Large intestine (tissue), 3 donors: Measurements from ENCODE around the gene CFAP221. TPM values are rescaled to one million over a fixed set of nuclear protein-coding genes. Genes with fewer than 3 reads are reported as not detected.

Source experiments
- DNase-seq, 2 donors: peaks; one replicate each; pipeline versions ENCODE4 v3.0.0 to v3.0.0-alpha.2; 2013
- H3K27ac ChIP-seq: one replicate; pipeline ENCODE4 v1.5.1; 2013; ENCODE audit warnings: low read length
- H3K27me3 ChIP-seq: 2 replicates; pipeline ENCODE4 v1.6.1; 2013; ENCODE audit warnings: low read length; ENCODE audit not compliant: control insufficient read depth, insufficient read depth
- H3K36me3 ChIP-seq: 2 replicates; pipeline ENCODE4 v1.6.1; 2013; ENCODE audit warnings: low read length; ENCODE audit not compliant: control insufficient read depth, insufficient read depth
- H3K4me1 ChIP-seq: one replicate; pipeline ENCODE4 v1.6.1; 2013; ENCODE audit warnings: low read length; ENCODE audit not compliant: control insufficient read depth, insufficient read depth
- H3K4me3 ChIP-seq: one replicate; pipeline ENCODE4 v1.5.1; 2013; ENCODE audit warnings: low read length
- H3K9me3 ChIP-seq: one replicate; pipeline ENCODE4 v1.6.1; 2013; ENCODE audit warnings: mild to moderate bottlenecking, low read depth, low read length, moderate library complexity; ENCODE audit not compliant: control insufficient read depth
- WGBS: methylation state at CpG from one replicate; pipeline ENCODE4 v1.1.5; 2013; ENCODE audit warnings: low lambda C conversion rate; ENCODE audit not compliant: insufficient coverage; 5-methylcytosine and 5-hydroxymethylcytosine counted together
- polyA plus RNA-seq: library from polyadenylated mRNA; unstranded; fragments of 120-200 nt; gene quantifications from one replicate; pipeline ENCODE4 v1.2.1, GENCODE V29; 2013

CFAP221 gene
- polyA plus RNA-seq, 1 donor: 28.5 TPM

GRCh38 chr2:119583291-119583690 lies 39.0 kb downstream of the CFAP221 start:
- H3K36me3 ChIP-seq: no peaks in the 10 kb centered on the region
- peaks cover 6% of the 10 kb centered on the region for H3K4me1 ChIP-seq
- peak in 1 of 2 donors; percentile 41 for DNase-seq
- peaks cover 4% of the 10 kb centered on the region for H3K9me3 ChIP-seq
- H3K27ac ChIP-seq: no peak overlapping the region
- no peak overlapping the region for H3K4me3 ChIP-seq
- no peaks in the 10 kb centered on the region for H3K27me3 ChIP-seq

- Histone ChIP-seq H3K9me3 (peaks cover 4% of the 10 kb centered on the region), H3K4me3 (no peak overlapping the region), H3K4me1 (peaks cover 6% of the 10 kb centered on the region), H3K27ac (no peak overlapping the region), H3K36me3 (no peaks in the 10 kb centered on the region), H3K27me3 (no peaks in the 10 kb centered on the region)
- no peak for DNase-seq
Observed at GRCh38 chr2:119584469-119584868, 40.2 kb downstream of the CFAP221 start.

GRCh38 chr2:119586085-119586484 lies 41.8 kb downstream of the CFAP221 start:
- DNase-seq: peak; percentile 15 to 49
- Histone ChIP-seq H3K27me3 (no peaks in the 10 kb centered on the region), H3K4me3 (no peak overlapping the region), H3K4me1 (peaks cover 7% of the 10 kb centered on the region), H3K27ac (no peak overlapping the region), H3K9me3 (peaks cover 4% of the 10 kb centered on the region), H3K36me3 (no peaks in the 10 kb centered on the region)
- WGBS: 57% methylated on average over 1 of the region's 3 CpGs

GRCh38 chr2:119590873-119591272 lies 46.6 kb downstream of the CFAP221 start:
- WGBS: 20% methylated on average over 1 of the region's 3 CpGs
- Histone ChIP-seq H3K4me1 (peaks cover 16% of the 10 kb centered on the region), H3K4me3 (no peak overlapping the region), H3K27ac (peak overlapping the region; percentile 46), H3K36me3 (no peaks in the 10 kb centered on the region), H3K27me3 (no peaks in the 10 kb centered on the region), H3K9me3 (no peaks in the 10 kb centered on the region)
- DNase-seq: peak; percentile 29 to 64

- DNase-seq: peak; percentile 9 to 46
- Histone ChIP-seq H3K4me3 (no peak overlapping the region), H3K27ac (peak overlapping the region; percentile 13), H3K9me3 (no peaks in the 10 kb centered on the region), H3K27me3 (no peaks in the 10 kb centered on the region), H3K36me3 (no peaks in the 10 kb centered on the region), H3K4me1 (peaks cover 16% of the 10 kb centered on the region)
- no CpG with 5 or more reads among the region's 3 CpGs for WGBS
Observed at GRCh38 chr2:119591523-119591922, 47.3 kb downstream of the CFAP221 start.

- 94% methylated on average over 2 of the region's 5 CpGs for WGBS
- Histone ChIP-seq H3K4me1 (peaks cover 16% of the 10 kb centered on the region), H3K4me3 (no peak overlapping the region), H3K27me3 (no peaks in the 10 kb centered on the region), H3K36me3 (no peaks in the 10 kb centered on the region), H3K9me3 (no peaks in the 10 kb centered on the region), H3K27ac (no peak overlapping the region)
- DNase-seq: peak in 1 of 2 donors; percentile 20
Observed at GRCh38 chr2:119592436-119592835, 48.2 kb downstream of the CFAP221 start.

- Histone ChIP-seq H3K36me3 (no peaks in the 10 kb centered on the region), H3K27ac (no peak overlapping the region), H3K4me1 (peaks cover 3% of the 10 kb centered on the region), H3K27me3 (no peaks in the 10 kb centered on the region), H3K4me3 (no peak overlapping the region), H3K9me3 (no peaks in the 10 kb centered on the region)
- DNase-seq: no peak
- no CpG with 5 or more reads among the region's 6 CpGs for WGBS
Observed at GRCh38 chr2:119596638-119597037, 52.4 kb downstream of the CFAP221 start.

GRCh38 chr2:119598596-119599263 lies 54.5 kb downstream of the CFAP221 start:
- no CpG with 5 or more reads among the region's 5 CpGs for WGBS
- H3K4me1 ChIP-seq: no peaks in the 10 kb centered on the region
- DNase-seq: peak; percentile 20 to 24
- H3K36me3 ChIP-seq: no peaks in the 10 kb centered on the region
- H3K4me3 ChIP-seq: no peak overlapping the region
- no peaks in the 10 kb centered on the region for H3K9me3 ChIP-seq
- no peak overlapping the region for H3K27ac ChIP-seq
- no peaks in the 10 kb centered on the region for H3K27me3 ChIP-seq

- H3K36me3 ChIP-seq: no peaks in the 10 kb centered on the region
- no peaks in the 10 kb centered on the region for H3K9me3 ChIP-seq
- no peak for DNase-seq
- H3K27me3 ChIP-seq: no peaks in the 10 kb centered on the region
- no peaks in the 10 kb centered on the region for H3K4me1 ChIP-seq
- H3K27ac ChIP-seq: no peak overlapping the region
- WGBS: no CpG with 5 or more reads among the region's 2 CpGs
- H3K4me3 ChIP-seq: no peak overlapping the region
Observed at GRCh38 chr2:119599384-119599783, 55.1 kb downstream of the CFAP221 start.

- Histone ChIP-seq H3K27me3 (no peaks in the 10 kb centered on the region), H3K4me3 (no peak overlapping the region), H3K27ac (no peak overlapping the region), H3K4me1 (no peaks in the 10 kb centered on the region), H3K9me3 (no peaks in the 10 kb centered on the region), H3K36me3 (peaks cover 7% of the 10 kb centered on the region)
- 100% methylated on average over 1 of the region's 4 CpGs for WGBS
- no peak for DNase-seq
Observed at GRCh38 chr2:119605096-119605495, 60.8 kb downstream of the CFAP221 start.

- no peaks in the 10 kb centered on the region for H3K4me1 ChIP-seq
- peaks cover 7% of the 10 kb centered on the region for H3K36me3 ChIP-seq
- no peak for DNase-seq
- no CpG with 5 or more reads among the region's 1 CpG for WGBS
- H3K27ac ChIP-seq: no peak overlapping the region
- H3K9me3 ChIP-seq: no peaks in the 10 kb centered on the region
- no peaks in the 10 kb centered on the region for H3K27me3 ChIP-seq
- H3K4me3 ChIP-seq: no peak overlapping the region
Observed at GRCh38 chr2:119606674-119607073, 62.4 kb downstream of the CFAP221 start.
